KMS-11 (cell line): ENCODE results near the gene FSTL1.

Experiments used
- H2AFZ ChIP-seq: fragments of 200-600 bp; sonication (generic); 2 replicates; pipeline ENCODE4 v1.6.1; 2016; ENCODE audit warnings: antibody characterized with exemption, mixed run types, low read depth
- H3K27ac ChIP-seq: fragments of 200-600 bp; sonication (generic); 2 replicates; pipeline ENCODE4 v1.6.1; 2016; ENCODE audit warnings: mild to moderate bottlenecking, mixed run types
- H3K27me3 ChIP-seq: fragments of 200-600 bp; sonication (generic); 2 replicates; pipeline ENCODE4 v1.6.1; 2017; ENCODE audit warnings: mild to moderate bottlenecking, low read depth, mixed run types, moderate library complexity; ENCODE audit not compliant: insufficient read depth
- H3K36me3 ChIP-seq: fragments of 200-600 bp; sonication (generic); 2 replicates; pipeline ENCODE4 v1.6.1; 2017; ENCODE audit warnings: mild to moderate bottlenecking, mixed run types; ENCODE audit not compliant: insufficient read depth
- H3K4me1 ChIP-seq: fragments of 200-600 bp; sonication (generic); 2 replicates; pipeline ENCODE4 v1.6.1; 2016; ENCODE audit warnings: mild to moderate bottlenecking, low read depth, mixed run types; ENCODE audit not compliant: poor library complexity, severe bottlenecking
- H3K4me2 ChIP-seq: fragments of 200-600 bp; sonication (generic); 2 replicates; pipeline ENCODE4 v1.7.0; 2016; ENCODE audit warnings: mild to moderate bottlenecking, mixed run types
- H3K4me3 ChIP-seq: fragments of 200-600 bp; sonication (generic); IDR thresholded peaks from 2 replicates; pipeline ENCODE4 v1.6.1; 2017; ENCODE audit warnings: low read depth, low read length, mixed read lengths; ENCODE audit not compliant: insufficient read depth
- H3K79me2 ChIP-seq: fragments of 200-600 bp; sonication (generic); 2 replicates; pipeline ENCODE4 v1.6.1; 2016; ENCODE audit warnings: low read depth, mixed run types; ENCODE audit not compliant: insufficient read depth
- H3K9ac ChIP-seq: fragments of 200-600 bp; sonication (generic); 2 replicates; pipeline ENCODE4 v1.6.1; 2016; ENCODE audit warnings: mild to moderate bottlenecking, mixed run types
- H4K20me1 ChIP-seq: fragments of 200-600 bp; sonication (generic); 2 replicates; pipeline ENCODE4 v1.6.1; 2016; ENCODE audit warnings: mild to moderate bottlenecking, mixed run types; ENCODE audit not compliant: insufficient read depth
- CTCF ChIP-seq: fragments of 200-600 bp; sonication (generic); conservative IDR thresholded peaks from 2 replicates; pipeline ENCODE4 v1.6.1; 2017; ENCODE audit warnings: low read depth, mild to moderate bottlenecking, antibody characterized with exemption, low read length, moderate library complexity, mixed read lengths

The FSTL1 gene

GRCh38 chr3:120420928-120421551 lies 29.8 kb downstream of the FSTL1 start:
- Histone ChIP-seq H3K27ac (no peak overlapping the region), H3K4me2 (no peak overlapping the region)
- no peak for TF ChIP-seq CTCF

GRCh38 chr3:120420360-120420759 lies 30.4 kb downstream of the FSTL1 start:
- Histone ChIP-seq H3K4me2 (no peak overlapping the region), H3K9ac (no peak overlapping the region), H3K79me2 (no peaks in the 10 kb centered on the region), H3K4me1 (peaks cover 16% of the 10 kb centered on the region), H3K4me3 (no peak overlapping the region), H4K20me1 (no peaks in the 10 kb centered on the region), H2AFZ (no peak overlapping the region), H3K27ac (no peak overlapping the region), H3K27me3 (no peaks in the 10 kb centered on the region), H3K36me3 (no peaks in the 10 kb centered on the region)
- TF ChIP-seq CTCF: no peak

More at GRCh38 chr3:120420928-120421551, 29.8 kb downstream of the FSTL1 start:
- Histone ChIP-seq H3K4me3 (no peak overlapping the region), H3K36me3 (no peaks in the 10 kb centered on the region), H3K27me3 (no peaks in the 10 kb centered on the region), H2AFZ (no peak overlapping the region), H3K4me1 (peaks cover 16% of the 10 kb centered on the region), H3K9ac (no peak overlapping the region), H3K79me2 (no peaks in the 10 kb centered on the region), H4K20me1 (no peaks in the 10 kb centered on the region)

GRCh38 chr3:120419797-120420196 lies 31.0 kb downstream of the FSTL1 start:
- Histone ChIP-seq H3K36me3 (no peaks in the 10 kb centered on the region), H3K4me1 (peaks cover 16% of the 10 kb centered on the region), H2AFZ (no peak overlapping the region), H3K27me3 (no peaks in the 10 kb centered on the region), H3K4me3 (no peak overlapping the region), H3K4me2 (no peak overlapping the region), H3K79me2 (no peaks in the 10 kb centered on the region), H3K9ac (no peak overlapping the region), H4K20me1 (no peaks in the 10 kb centered on the region), H3K27ac (no peak overlapping the region)
- TF ChIP-seq CTCF: no peak

GRCh38 chr3:120418866-120419490 lies 31.8 kb downstream of the FSTL1 start:
- Histone ChIP-seq H3K79me2 (no peaks in the 10 kb centered on the region), H3K4me1 (peaks cover 16% of the 10 kb centered on the region), H3K27me3 (no peaks in the 10 kb centered on the region), H3K36me3 (no peaks in the 10 kb centered on the region), H3K27ac (no peak overlapping the region), H3K4me2 (peak overlapping the region; percentile 29), H3K9ac (no peak overlapping the region), H2AFZ (peak overlapping the region; percentile 47; the same call in 1 of the 2 replicates), H4K20me1 (no peaks in the 10 kb centered on the region), H3K4me3 (no peak overlapping the region)
- TF ChIP-seq CTCF: peak; percentile 61
